ENCODE results near the gene TRAPPC12.
"Not testable (repeated sequence)": the region's sequence is repeated elsewhere in the genome, so short reads cannot be mapped to it uniquely, and the experiment has no call there.

The TRAPPC12 gene

DNA sequence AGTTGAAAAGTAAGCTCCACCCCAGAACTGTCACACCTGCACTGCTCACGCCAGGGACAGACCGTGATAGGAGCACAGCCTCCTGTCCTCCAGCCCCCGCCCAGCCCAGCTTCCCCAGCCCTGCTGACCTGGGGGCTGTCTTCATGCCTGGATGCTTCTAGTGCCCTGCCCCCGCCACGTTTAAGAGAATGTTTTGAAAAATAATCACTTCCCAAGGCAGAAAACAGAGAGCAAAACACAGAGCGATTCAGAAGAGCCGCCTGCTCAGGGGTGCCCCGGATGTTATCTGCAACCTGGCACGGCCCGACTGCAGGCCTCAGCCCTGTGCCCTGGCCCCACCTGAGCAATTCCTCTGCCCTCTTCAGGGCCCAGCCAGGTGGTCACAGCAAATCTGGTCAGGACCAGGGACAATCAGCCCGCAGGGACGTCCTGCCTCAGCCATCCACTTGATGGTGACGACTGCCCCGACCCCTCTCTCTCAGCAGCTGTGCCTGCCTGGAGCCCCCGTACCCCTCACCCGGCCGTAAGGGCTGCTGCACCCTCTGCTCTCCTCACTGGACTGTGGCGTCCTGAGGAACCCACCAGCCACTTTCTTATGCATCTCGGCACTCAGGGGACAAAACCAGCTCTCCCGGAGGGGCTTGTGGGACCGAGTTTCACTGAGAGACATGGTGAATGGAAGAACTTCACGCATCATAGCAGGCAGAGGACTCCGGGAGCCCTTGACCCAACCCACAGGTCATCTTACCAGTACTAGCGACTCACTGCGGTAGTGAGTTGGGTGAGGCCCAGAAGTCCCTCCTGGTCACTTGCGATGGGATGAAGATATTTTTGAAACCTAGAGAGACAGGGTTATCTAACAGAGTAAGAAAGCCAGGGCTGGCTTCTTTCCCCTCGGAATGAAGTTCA is 109.6 kb downstream of the TRAPPC12 start:
- DNase-seq, result peak; percentile 31

DNA sequence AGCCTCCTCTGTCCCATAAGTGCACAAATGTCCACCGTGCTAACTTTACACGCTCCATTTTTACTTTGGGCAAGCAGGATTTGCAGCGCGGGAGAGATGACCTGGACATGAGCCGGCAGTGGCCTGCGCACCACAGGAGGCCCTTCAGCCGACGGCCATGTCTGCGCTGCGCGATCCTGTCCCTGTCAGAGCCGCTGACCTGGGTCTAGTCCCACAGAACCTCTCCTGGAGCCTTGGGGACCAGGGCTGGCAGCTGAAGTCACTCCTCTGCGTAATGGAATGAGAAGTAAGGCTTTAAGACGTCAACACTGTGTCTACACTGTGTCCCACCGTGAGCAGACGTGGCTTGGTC is 110.2 kb downstream of the TRAPPC12 start:
- DNase-seq, result no peak

DNA sequence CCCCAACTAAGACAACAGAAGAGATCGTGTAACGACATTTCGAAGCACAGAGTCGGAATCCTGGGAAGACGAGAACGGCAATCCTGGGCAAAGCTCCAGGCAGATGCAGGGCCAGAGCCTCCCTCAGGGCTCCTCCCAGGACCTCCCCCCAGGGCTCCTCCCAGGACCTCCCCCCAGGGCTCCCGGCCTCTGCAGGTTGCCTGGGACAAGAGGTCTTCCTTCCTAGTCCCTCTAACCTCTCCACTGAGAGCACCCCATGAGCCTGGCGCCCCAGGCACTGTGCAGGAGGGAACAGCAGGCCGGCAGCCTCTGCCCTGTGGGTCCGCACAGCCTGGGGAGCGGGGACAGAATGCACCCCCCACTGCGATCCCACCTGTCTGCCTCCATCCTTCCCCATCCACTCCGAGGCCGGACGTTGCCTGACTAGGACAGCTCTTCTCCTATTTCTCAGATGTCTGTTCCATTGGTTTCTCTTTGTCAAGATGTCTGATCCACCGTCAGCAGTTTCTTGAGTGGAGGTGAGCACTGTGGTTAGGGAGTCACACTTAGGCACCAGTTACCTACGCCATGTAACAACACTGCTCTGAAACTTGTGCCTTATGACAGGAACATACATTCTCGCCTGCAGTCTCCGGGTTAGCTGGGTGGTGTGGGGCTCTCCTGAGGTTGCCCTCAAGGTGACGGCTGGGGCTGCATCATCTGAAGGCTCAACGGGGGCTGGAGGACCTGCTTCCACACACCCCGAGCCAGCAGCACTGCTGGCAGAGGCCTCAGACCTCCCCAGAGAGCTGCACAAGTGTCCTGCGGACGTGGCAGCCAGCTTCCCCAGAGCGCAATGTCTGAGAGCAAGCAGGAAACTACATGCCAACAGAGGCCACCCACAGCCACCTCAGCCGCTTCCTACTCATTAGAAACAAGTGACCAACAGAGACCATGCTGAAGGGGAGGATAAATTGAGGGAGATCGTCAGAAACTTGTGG is 111.0 kb downstream of the TRAPPC12 start:
- no peak for DNase-seq

DNA sequence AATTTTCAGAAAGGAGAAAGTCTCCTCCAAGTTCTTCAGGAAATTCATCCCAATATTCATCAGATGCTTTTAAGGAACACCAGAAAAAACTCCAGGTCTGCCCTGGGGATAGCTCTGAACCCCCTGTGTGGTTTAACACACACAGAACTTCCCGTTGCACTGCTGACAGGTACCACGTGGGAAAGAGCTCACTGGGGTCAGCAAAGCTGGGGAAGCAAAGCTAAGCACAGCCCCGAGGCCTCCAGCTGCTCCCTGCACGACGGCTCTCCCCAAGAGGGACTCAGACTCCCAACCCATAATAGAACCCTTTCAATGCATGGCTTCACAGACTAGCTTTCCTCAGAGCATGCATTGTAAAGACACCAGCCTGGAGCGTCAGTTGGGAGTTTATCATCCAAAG is 111.8 kb downstream of the TRAPPC12 start:
- DNase-seq, result no peak

DNA sequence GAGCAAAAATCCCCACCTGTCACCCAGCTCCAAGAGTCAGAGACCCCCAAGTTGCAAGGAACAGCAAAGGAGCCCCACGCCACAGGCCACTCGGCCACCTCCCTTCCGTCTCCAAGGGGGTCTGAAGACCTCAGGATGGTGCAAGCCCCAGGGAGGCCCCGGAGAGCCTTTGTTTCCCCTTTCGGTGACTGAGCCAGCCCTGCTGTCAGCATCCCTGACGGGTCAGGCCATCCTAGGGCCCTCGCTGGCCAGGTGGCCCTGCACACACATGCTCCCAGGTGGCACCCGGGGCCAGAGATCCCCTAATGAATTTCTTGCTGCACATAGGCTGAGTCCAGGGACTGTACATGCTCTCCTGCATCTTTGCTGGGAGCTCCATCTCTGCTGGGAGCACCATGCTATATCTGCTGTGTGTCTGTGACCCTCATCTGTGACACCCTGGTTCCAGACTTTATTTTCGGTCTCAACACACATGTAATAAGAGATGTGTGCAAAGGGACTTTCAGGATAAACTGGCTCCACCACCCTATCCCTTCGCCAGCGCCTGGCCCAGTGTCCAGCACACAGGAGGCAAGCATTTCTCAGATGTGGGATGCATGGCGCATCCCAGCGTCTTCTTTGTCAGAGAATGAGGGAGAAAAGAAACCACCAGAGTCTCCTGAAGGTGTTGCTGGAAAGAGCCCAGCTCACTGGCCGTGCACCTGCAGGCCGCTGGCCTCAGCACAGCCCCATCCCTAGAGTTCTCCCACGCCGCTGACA is 112.4 kb downstream of the TRAPPC12 start:
- DNase-seq, result no peak

DNA sequence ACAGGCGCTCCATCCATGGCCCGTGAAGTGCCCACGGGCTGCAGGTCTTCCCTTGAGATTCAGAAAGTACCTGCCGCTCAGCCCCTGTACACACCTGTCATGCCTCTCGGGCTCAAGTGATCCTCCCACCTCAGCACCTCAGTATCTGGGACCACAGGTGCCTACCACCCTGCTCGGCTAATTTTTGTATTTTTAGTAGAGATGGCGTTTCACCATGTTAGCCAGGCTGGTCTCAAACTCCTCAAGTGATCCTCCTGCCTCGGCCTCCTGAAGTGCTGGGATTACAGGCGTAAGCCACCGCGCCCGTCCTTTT is 112.9 kb downstream of the TRAPPC12 start:
- not testable (repeated sequence) for DNase-seq

DNA sequence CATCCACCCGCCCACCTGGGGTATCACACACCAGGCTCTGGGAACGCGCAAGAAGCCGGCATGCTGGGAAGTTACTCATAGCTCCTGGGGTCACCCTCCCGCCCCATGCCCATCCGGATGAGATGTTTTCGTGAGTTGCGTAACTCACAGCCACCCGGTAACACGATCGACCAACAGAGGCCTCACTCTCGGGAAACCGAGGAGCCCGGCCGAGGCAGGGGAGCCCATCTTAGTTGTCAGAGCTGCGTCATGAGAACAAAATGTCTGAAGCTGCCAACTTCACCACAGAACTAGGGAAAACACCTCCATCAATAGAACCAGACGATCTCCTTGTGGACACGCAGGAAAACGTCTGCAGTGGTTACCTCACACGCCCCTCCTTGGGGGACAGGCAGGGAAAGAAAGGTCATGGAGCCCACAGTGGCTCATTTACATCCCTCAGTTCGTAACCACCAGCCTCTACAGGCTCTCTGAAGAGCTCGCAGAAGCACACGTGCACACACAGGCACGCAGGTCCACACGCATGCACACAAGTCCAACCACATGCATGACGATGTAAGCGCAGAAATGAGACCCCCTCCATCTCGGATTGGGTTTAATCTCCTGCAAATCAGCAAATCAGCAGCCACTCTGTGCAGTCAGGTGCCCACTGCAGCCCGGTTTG is 113.6 kb downstream of the TRAPPC12 start:
- no peak for DNase-seq

DNA sequence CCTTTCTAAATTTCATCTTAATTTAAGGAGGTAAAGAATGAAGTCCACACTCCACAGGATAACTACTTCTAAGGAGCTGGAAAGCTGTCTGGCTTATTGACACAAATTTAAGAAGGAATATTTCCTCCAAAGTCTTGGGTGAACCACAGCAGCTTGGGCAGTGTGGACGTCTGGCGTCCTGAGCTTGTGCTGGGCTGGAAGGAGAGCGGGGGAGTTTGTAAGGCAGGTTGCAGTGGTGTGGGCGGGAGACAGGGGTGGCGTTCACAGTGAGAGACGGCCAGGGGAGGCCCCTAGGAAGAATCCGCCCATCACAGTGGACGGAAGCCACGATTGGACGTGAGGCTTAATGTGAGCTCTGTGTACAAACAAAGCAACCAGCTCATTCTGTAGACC is 114.1 kb downstream of the TRAPPC12 start:
- peak; percentile 59 for DNase-seq

DNA sequence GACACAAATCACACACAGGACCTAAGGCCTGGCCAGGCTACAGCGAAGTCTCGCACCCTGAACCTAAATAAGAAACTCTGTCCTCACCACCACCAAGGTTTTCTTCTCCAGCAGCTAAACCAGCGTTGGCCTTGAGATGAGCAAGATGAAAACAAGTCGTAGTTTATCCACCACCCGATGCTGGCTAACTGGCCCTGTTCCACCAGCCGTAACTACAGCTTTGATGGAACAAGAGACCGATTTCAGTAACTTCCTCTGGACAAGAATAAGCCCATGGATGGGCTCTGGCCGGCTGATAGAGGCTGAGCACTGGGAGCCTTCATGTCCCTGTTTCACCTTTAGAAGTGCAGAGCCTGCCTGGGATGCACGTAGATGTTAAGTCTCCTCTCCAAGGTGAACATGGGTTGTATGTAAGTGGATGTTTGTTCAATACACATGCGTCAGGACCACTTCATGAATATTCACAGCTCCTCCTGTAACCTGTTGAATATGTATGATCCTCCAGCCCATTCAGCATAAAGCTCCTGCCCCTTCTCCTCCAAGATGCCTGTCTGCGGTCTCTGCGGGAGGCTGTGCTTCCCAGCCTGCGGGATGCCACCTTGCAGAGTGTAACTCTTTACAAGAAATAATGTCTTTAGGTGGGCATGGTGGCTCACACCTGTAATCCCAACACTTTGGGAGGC is 115.6 kb downstream of the TRAPPC12 start:
- DNase-seq, result peak; percentile 44

DNA sequence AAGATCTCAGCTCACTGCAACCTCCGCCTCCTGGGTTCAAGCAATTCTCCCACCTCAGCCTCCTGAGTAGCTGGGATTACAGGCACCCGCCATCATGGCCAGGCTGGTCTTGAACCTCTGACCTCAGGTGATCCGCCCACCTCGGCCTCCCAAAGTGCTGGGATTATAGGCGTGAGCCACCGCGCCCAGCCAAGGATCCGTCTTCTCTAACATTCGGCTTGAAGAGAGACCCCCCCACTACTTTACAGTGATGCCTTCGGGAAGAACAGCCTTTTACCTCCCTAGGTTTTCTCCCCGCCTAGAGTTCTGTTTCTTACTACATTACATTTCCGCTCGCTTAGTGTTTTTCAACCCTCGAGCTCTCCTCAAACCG is 117.2 kb downstream of the TRAPPC12 start:
- not testable (repeated sequence) for DNase-seq

DNA sequence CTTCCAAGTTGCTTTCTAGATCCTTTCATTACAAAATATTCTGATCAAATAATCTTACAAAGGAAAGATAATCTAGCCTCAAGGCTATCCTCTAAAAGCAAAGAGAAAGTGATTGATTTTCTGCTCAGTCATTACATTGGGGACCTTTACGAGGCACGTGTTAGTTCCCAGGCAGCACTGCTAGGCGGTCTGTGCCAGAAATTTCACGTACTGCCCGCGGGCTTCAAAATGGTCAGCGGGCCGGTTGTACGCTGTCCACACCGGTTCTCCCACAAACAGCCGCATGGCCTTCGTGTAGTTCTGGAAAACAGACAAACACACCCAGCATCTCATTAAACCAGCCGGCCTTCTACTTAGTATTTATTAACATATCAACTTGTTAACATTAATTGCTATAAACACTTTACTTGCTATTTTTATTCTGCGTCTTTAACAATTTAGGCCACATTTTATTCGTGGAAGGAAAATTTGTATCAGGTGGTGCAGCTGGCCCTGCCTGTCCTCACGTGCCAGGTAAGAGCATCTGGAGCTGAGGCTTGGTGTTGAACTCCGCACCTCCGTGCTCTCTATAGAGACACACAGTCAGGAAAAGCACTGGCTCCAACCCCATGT is 119.4 kb downstream of the TRAPPC12 start:
- peak; percentile 21 for DNase-seq

DNA sequence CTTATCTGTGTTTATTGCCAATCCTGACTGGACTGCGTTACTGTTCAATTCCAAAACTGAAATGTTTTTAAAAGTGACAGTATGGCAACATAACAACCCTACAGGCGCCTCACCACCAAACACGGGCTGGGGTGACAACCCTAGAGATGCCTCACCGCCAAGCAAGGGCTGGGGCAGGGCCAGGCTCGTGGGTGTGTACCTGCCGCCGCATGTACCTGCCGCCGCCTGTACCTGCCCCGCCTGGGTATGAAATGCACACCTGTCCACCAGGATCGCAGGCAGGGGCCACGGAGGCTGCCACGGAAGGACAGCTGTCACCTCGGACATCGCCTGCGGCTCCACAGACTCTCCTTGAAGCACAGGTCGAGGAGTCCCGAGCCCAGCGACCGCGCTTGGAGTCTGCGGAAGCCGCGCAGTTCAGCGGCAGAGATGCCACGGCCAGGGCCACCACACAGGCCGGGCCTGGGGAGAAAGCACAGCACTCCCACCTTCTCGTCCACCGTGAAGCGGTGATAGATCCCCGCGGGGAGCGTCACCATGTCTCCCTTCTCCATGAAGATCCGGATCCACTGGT is 120.9 kb downstream of the TRAPPC12 start:
- DNase-seq, result peak; percentile 41

DNA sequence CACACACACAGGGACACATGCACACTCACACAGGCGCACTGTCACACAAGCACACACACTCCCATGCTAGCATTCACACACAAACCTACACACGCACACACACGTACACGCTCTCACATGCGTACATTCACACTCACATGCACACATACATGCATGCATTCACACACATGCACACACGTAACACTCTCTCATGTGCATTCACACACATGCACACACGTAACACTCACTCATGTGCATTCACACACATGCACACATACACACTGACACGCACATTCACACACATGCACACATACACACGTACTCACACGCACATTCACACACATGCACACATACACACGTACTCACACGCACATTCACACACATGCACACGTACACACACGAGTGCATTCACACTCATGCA is 123.6 kb downstream of the TRAPPC12 start:
- DNase-seq, result no peak

DNA sequence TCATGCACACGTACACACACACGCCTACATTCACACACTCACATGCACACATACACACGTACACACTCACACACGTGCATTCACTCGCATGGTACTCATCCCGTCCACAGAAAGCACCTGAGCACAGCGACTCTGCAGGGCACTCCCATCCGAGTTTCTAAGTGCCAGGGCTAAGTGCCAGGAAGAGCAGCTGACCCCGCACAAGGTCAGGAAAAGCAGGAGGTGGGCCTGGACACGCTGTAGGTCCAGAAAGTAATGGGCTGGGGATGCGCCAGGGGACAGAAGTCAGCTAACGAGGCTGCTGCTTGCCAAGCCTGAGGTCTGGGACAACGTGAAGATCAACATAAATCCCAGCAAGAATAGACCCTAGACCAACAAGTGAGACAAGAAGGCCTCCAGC is 124.0 kb downstream of the TRAPPC12 start:
- peak; percentile 37 for DNase-seq

DNA sequence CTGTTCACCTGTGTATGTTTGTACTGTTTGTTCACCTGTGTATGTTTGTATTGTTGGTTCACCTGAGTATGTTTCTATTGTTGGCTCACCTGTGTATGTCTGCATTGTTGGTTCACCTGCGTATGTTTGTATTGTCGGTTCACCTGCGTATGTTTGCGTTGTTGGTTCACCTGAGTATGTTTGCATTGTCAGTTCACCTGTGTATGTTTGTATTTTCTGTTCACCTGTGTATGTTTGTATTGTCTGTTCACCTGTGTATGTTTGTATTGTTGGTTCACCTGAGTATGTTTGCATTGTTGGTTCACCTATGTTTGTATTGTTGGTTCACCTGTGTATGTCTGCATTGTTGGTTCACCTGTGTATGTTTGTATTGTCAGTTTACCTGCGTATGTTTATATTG is 125.2 kb downstream of the TRAPPC12 start:
- DNase-seq, result peak; percentile 97

DNA sequence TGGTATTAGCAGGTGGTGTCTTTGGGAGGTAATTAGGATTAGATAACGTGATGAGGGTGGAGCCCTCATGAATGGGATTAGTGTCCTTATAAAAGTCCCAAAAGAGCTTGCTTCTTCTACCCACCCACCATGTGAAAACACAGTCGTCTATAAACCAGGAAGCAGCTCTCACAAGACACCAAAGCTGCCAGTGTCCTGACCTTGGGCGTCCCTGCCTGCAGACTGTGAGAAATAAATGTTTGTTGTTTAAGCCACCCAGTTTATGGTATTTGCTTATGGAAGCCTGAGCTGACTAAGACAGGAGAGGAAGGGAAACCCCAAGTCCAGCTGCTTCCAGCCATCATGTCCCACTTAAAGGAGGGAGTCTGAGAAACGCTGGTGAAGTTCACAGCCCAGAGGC is 126.3 kb downstream of the TRAPPC12 start:
- peak; percentile 79 for DNase-seq

DNA sequence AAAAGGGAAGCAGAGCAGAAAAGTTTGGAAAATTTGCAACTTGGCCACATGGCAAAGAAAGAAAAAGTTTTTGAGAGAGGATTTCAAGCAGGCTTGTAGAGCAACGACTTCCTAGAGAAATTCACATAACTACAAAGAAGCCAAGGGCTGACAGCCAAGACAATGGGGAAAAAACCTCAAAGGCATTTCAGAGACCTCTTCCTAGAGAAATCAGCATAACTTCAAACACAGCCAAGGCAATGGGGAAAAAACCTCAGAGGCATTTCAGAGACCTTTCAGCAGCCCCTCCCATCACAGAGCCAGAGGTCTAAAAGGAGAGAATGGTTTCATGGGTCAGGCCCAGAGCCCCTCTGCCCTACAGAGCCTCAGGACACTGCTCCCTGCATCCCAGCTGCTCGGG is 132.6 kb downstream of the TRAPPC12 start:
- DNase-seq, result no peak

DNA sequence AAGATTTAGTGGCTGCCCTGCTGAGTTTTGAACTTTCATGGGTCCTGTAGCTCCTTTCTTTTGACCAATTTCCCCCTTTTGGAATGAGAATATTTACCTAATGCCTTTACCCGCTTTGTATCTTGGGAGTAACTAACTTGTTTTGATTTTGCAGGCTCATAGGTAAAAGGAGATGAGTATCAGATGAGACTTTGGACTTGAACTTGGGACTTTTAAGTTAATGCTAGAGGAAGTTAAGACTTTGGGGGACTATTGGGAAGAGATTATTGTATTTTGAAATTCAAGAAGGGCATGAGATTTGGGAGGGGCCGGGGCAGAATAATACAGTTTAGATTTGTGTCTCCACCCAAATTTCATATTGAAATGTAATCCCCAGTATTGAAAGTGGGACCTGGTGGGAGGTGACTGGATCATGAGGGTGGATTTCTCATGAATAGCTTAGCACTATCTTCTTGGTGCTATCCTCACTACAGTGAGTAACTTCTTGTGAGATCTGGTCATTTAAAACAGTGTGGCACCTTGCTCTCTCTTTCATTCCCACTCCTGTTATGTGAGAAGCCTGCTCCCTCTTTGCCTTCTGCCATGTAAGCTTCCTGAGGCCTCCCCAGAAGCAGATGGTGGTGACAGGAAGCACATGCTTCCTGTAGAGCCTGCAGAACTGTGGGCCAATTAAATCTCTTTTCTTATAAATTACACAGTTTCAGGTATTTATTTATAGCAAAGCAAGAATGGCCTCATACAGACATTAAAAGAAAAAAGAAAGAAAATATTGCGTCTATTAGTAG is 133.7 kb downstream of the TRAPPC12 start:
- no peak for DNase-seq

DNA sequence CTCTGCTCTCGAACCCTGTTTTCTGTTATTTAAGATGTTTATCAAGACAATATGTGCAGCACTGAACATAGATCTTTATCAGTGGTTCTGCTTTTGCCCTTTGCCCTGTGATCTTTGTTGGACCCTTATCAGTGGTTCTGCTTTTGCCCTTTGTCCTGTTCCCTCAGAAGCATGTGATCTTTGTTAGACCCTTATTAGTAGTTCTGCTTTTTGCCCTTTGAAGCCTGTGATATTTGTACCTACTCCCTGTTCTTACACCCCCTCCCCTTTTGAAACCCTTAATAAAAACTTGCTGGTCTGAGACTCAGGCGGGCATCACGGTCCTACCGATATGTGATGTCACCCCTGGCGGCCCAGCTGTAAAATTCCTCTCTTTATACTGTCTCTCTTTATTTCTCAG is 135.9 kb downstream of the TRAPPC12 start:
- DNase-seq, result not testable (repeated sequence)

DNA sequence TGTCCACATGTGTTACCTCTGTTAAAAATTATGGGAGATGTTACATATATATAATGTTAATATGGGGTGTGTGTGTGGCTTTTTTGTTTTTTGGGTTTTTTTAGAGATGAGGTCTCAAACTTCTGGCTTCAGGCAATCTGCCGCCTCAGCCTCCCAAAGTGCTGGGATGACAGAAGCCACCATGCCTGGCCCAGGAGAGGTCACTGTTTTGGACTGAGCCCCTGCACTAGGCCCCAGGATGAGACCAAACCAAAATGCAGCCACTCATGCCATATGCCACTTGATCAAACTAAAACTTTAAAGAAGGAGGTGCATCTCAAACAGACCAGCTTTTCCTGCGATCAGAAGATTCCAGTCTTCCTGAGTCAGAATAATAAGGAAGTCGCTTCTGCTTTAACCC is 137.3 kb downstream of the TRAPPC12 start:
- no peak for DNase-seq
